GM12878 (cell line): ENCODE data around the gene DEGS2. TPM values are rescaled to one million over a fixed set of nuclear protein-coding genes. Genes with fewer than 3 reads are reported as not detected.

Source experiments
- ATAC-seq: fragments of 200-7000 bp; cut with Tn5 transposase; 3 replicates; pipeline ENCODE4 v1.9.1; 2020; ENCODE audit warnings: mild to moderate bottlenecking, moderate library complexity
- BruUV-seq: library from RNA; stranded (reverse); fragments of 400-500 nt; replicated peaks from 2 replicates; lab custom pipeline; 2021; lab: Mats Ljungman, UMichigan
- CTCF ChIA-PET: fragments of 300-600 bp; sonication (Branson Sonifier 250); formaldehyde crosslinking; extraction: SDS; loops from one replicate; lab custom pipeline; 2021; ENCODE audit warnings: inconsistent platforms; lab: Yijun Ruan, JAX
- POLR2A ChIA-PET: fragments of 350-600 bp; formaldehyde crosslinking; extraction: SDS; loops from one replicate; lab custom pipeline; 2021; ENCODE audit warnings: inconsistent platforms; lab: Charles Lee
- RAD21 ChIA-PET: fragments of 300-600 bp; sonication (Branson Sonifier 250); formaldehyde crosslinking; loops from one replicate; lab custom pipeline; 2023; ENCODE audit warnings: antibody characterized with exemption; ENCODE audit not compliant: unreplicated experiment; lab: Charles Lee
- SMC1A ChIA-PET: fragments of 300-600 bp; sonication (Branson Sonifier 250); formaldehyde crosslinking; loops from one replicate; lab custom pipeline; 2023; ENCODE audit not compliant: unreplicated experiment, uncharacterized antibody; lab: Charles Lee
- DNase-seq: peaks from one replicate; pipeline ENCODE4 v3.0.0-alpha.2; 2011; ENCODE audit warnings: low read depth, low spot score
- FAIRE-seq: peaks from 3 replicates; lab custom pipeline; 2011; peaks lifted over from hg19 to GRCh38; lab: Jason Lieb, UNC
- H2AFZ ChIP-seq: 2 replicates; pipeline ENCODE4 v1.6.0; 2011; ENCODE audit warnings: low read depth, low read length, control low read depth; ENCODE audit not compliant: control insufficient read depth
- H3K27ac ChIP-seq: 2 replicates; pipeline ENCODE4 v1.5.1; 2011; ENCODE audit warnings: control low read depth; ENCODE audit not compliant: control insufficient read depth, insufficient read depth
- H3K27me3 ChIP-seq, 2 experiments: replicated peaks in 1 of 2; 2 replicates each; pipeline versions ENCODE4 v1.6.0 to v1.6.1; 2011; ENCODE audit warnings: low read length in 1 of 2; ENCODE audit not compliant: control insufficient read depth in 2 of 2, insufficient read depth in 2 of 2
- H3K36me3 ChIP-seq, 2 experiments: 2 replicates each; pipeline ENCODE4 v1.5.1; 2011; ENCODE audit warnings: low read length in 1 of 2; ENCODE audit not compliant: control insufficient read depth in 2 of 2, insufficient read depth in 2 of 2
- H3K4me1 ChIP-seq: 2 replicates; pipeline ENCODE4 v1.6.1; 2011; ENCODE audit warnings: mild to moderate bottlenecking, low read length, moderate library complexity, mixed read lengths; ENCODE audit not compliant: control insufficient read depth, insufficient read depth
- H3K4me2 ChIP-seq: 2 replicates; pipeline ENCODE4 v1.6.0; 2011; ENCODE audit warnings: control low read depth; ENCODE audit not compliant: control insufficient read depth, insufficient read depth
- H3K4me3 ChIP-seq: fragments of 200-600 bp; sonication (generic); 2 replicates; pipeline ENCODE4 v1.5.1; 2016
- H3K79me2 ChIP-seq: 2 replicates; pipeline ENCODE4 v1.6.0; 2011; ENCODE audit warnings: low read length; ENCODE audit not compliant: control insufficient read depth, insufficient read depth
- H3K9ac ChIP-seq: 2 replicates; pipeline ENCODE4 v1.8.0; 2011; ENCODE audit warnings: low read length, control low read depth, mixed read lengths; ENCODE audit not compliant: control insufficient read depth, insufficient read depth
- H3K9me3 ChIP-seq: replicated peaks from 3 replicates; pipeline ENCODE4 v1.5.1; 2011; ENCODE audit warnings: mild to moderate bottlenecking, low read length; ENCODE audit not compliant: control insufficient read depth, insufficient read depth
- H4K20me1 ChIP-seq: 2 replicates; pipeline ENCODE4 v1.6.0; 2011; ENCODE audit not compliant: control insufficient read depth, insufficient read depth
- HCFC1 ChIP-seq: fragments of 150-350 bp; IDR thresholded peaks from 2 replicates; pipeline ENCODE4 v1.6.1; 2014; ENCODE audit warnings: low read length
- PAX5 ChIP-seq: IDR thresholded peaks from 2 replicates; pipeline ENCODE4 v1.6.1; 2011; ENCODE audit warnings: low read depth, low read length, borderline replicate concordance
- WGBS: methylation state at CpG from one replicate; pipeline ENCODE4 v1.1.6; 2016; ENCODE audit warnings: low lambda C conversion rate; ENCODE audit not compliant: insufficient replicate concordance, insufficient coverage; ENCODE audit errors: missing lambda C conversion rate; 5-methylcytosine and 5-hydroxymethylcytosine counted together
- in situ Hi-C: fragments of 300-500 bp; cut with MboI; formaldehyde crosslinking; loops from 9 replicates; pipeline ENCODE4 v1.14.3; 2018; ENCODE audit warnings: mixed read lengths
- intact Hi-C: fragments of 100-400 bp; cut with micrococcal nuclease; formaldehyde crosslinking; loops from one replicate; pipeline ENCODE4 v1.14.2; 2022; ENCODE audit not compliant: unreplicated experiment
- polyA plus RNA-seq, 11 experiments: library from polyadenylated mRNA; depleted of rRNA in 4 of 11; unstranded in 6 of 11; stranded (reverse) in 5 of 11; fragments of >200 nt; fragmentation: Nextera tagmentation in 4 of 11; fragmentation: Illumina TruSeq in 1 of 11; extraction: Ambion mirVana in 4 of 11; extraction: Trizol in 1 of 11; gene quantifications; 1 replicate in 1 of 11; 2 replicates in 10 of 11; pipeline versions ENCODE4 v1.2.1 to v1.2.3, GENCODE V29; 2011 to 2016; ENCODE audit warnings: inconsistent platforms in 2 of 11, missing spikeins in 2 of 11, low read depth in 1 of 11
- total RNA-seq, 4 experiments: library from RNA; depleted of rRNA in 3 of 4; stranded (reverse); fragments of >200 nt in 3 of 4; fragmentation: Illumina TruSeq in 1 of 4; extraction: Trizol in 1 of 4; gene quantifications; 2 replicates each; pipeline versions ENCODE4 v1.2.1 to v1.2.3, GENCODE V29; 2013 to 2021
- TF ChIP-seq, protein P1 (sequence below): fragments of 450-650 bp; IDR thresholded peaks from 2 replicates; pipeline ENCODE4 v1.6.1; 2016; ENCODE audit warnings: mild to moderate bottlenecking, moderate library complexity, borderline replicate concordance

The DEGS2 gene
- total and polyA plus RNA-seq, 10 of the 15 experiments (the other 5 are each of a cell fraction or from before 2014, with no cell fraction given), result 0.01 to 2.5 (median 0.45) TPM; not detected in 1

DNA sequence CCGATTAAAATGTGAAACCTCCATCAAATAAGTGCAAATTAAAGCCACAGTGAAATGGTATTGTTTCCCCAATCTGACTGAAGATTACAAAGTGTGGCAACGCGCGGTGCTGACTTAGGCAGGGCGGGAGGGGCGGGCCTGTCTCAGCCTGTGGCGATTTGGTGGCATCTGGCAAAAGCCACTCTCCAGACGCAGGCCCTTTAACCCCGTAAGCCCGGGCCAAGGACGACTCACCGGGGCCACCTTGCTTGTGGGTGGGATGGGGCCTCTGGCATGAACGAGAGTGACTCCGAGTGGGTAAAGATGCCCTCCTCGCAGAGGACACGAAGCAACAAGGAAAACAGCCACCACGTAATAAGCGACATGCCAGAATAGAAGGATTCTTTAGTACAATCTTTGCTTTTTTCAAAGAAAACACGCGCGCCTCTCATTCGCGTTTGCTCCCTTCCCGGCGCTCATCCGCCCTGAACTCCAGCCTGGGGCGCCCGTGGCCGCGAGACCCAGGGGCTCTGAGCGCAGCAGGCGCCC lies 815 bp downstream of the DEGS2 start:
- Histone ChIP-seq H3K4me1 (peaks cover 15% of the 10 kb centered on the region), H3K9me3 (no peaks in the 10 kb centered on the region; the same call in 2 of the 3 replicates), H4K20me1 (no peaks in the 10 kb centered on the region), H3K27ac (no peak overlapping the region), H3K79me2 (no peaks in the 10 kb centered on the region), H3K4me3 (peak overlapping the region; percentile 63), H2AFZ (peak overlapping the region; percentile 44), H3K27me3 (peaks cover 3 to 5% of the 10 kb centered on the region in 2 experiments; a peak in 3 of 4 replicates), H3K36me3 (no peaks in the 10 kb centered on the region), H3K4me2 (peak overlapping the region; percentile 92), H3K9ac (no peak overlapping the region; the same call in 1 of the 2 replicates)
- FAIRE-seq (no peak), ATAC-seq (no peak), DNase-seq (no peak)
- no TSS peak for BruUV-seq
- CTCF ChIA-PET, result no interaction called here
- TF ChIP-seq PAX5 (no peak), HCFC1 (no peak)
- TF ChIP-seq, protein P1, sequence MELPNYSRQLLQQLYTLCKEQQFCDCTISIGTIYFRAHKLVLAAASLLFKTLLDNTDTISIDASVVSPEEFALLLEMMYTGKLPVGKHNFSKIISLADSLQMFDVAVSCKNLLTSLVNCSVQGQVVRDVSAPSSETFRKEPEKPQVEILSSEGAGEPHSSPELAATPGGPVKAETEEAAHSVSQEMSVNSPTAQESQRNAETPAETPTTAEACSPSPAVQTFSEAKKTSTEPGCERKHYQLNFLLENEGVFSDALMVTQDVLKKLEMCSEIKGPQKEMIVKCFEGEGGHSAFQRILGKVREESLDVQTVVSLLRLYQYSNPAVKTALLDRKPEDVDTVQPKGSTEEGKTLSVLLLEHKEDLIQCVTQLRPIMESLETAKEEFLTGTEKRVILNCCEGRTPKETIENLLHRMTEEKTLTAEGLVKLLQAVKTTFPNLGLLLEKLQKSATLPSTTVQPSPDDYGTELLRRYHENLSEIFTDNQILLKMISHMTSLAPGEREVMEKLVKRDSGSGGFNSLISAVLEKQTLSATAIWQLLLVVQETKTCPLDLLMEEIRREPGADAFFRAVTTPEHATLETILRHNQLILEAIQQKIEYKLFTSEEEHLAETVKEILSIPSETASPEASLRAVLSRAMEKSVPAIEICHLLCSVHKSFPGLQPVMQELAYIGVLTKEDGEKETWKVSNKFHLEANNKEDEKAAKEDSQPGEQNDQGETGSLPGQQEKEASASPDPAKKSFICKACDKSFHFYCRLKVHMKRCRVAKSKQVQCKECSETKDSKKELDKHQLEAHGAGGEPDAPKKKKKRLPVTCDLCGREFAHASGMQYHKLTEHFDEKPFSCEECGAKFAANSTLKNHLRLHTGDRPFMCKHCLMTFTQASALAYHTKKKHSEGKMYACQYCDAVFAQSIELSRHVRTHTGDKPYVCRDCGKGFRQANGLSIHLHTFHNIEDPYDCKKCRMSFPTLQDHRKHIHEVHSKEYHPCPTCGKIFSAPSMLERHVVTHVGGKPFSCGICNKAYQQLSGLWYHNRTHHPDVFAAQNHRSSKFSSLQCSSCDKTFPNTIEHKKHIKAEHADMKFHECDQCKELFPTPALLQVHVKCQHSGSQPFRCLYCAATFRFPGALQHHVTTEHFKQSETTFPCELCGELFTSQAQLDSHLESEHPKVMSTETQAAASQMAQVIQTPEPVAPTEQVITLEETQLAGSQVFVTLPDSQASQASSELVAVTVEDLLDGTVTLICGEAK, result no peak
- RAD21 ChIA-PET, result interaction anchor here (0.6 kb wide), 1 partner anchor 77 kb away, joined by 3 read pairs; no protein-coding TSS in a partner anchor
- SMC1A ChIA-PET, result no interaction called here
- in situ Hi-C loops (no loop called here), intact Hi-C loops (no loop called here)
- WGBS, result 10% methylated on average over 32 of the region's 32 CpGs
- POLR2A ChIA-PET, result interaction anchor here (0.7 kb wide), 1 partner anchor 93 kb away, joined by 4 read pairs; the partner anchor contains the start of gene EVL
